Measurements from ENCODE around the gene ADAM17. TPM values are rescaled to one million over a fixed set of nuclear protein-coding genes. Genes with fewer than 3 reads are reported as not detected.

Gene ADAM17
- total and polyA plus RNA-seq, 2 of the 8 experiments (the other 6 are each of a cell fraction or from before 2014, with no cell fraction given) = 6.5 to 23.5 TPM

GRCh38 chr2:9578467-9579235, 23.0 kb upstream of the ADAM17 start:
- H3K23me2 ChIP-seq (ENCODE audit: low read depth, low read length) = no peaks in the 10 kb centered on the region
- DNase-seq (ENCODE audit: low read depth in 1 of 2, low spot score in 2 of 2) = no peak
- no peak for FAIRE-seq
- TF ChIP-seq CEBPB (IDR thresholded peaks at IDR 0.05; ENCODE audit: low read depth, low read length) = no peak
- TF ChIP-seq BACH1 (IDR thresholded peaks at IDR 0.05; ENCODE audit: low read length) = no peak
- no peak for TF ChIP-seq HDAC2 (IDR thresholded peaks at IDR 0.05; ENCODE audit: borderline replicate concordance in 1 of 2, low read depth in 2 of 2, low read length in 2 of 2)

More at GRCh38 chr2:9578467-9579235, 23.0 kb upstream of the ADAM17 start:
- CTCF ChIA-PET (ENCODE audit: partially characterized antibody) = interaction anchor here (1.2 kb wide), 1 partner anchor 12 kb away, joined by 3 read pairs; no protein-coding TSS in a partner anchor
- no peaks in the 10 kb centered on the region for H3K9me3 ChIP-seq (ENCODE audit: insufficient read depth in 2 of 2, low read depth in 1 of 2, low read length in 1 of 2)
- no peak overlapping the region for H3K4me2 ChIP-seq (ENCODE audit: insufficient read depth in 1 of 2, low read depth in 2 of 2, low read length in 2 of 2)
- H2BK120ac ChIP-seq (replicated peaks; ENCODE audit: low read depth, low read length) = no peak overlapping the region
- no peaks in the 10 kb centered on the region for H3K4me1 ChIP-seq (replicated peaks in 1 of 4; ENCODE audit: control insufficient read depth in 3 of 4, insufficient read depth in 4 of 4, low read length in 3 of 4)
- no peak overlapping the region for H3K23ac ChIP-seq (ENCODE audit: insufficient read length)
- no peak overlapping the region for H2BK15ac ChIP-seq (ENCODE audit: low read length)
- H4K8ac ChIP-seq (ENCODE audit: extremely low read depth, insufficient read depth, low read length) = no peak overlapping the region
- H3K14ac ChIP-seq (ENCODE audit: insufficient read length) = no peak overlapping the region
- WGBS, 2 experiments (ENCODE audit: extremely low coverage in 1 of 2, insufficient coverage in 1 of 2, insufficient read length in 1 of 2, insufficient replicate concordance in 2 of 2, low coverage in 1 of 2, low lambda C conversion rate in 2 of 2, missing lambda C conversion rate in 1 of 2) = 91% methylated on average over 9 of the region's 9 CpGs; no CpG with 5 or more reads in 1 of the 2 experiments
- H3K79me2 ChIP-seq (ENCODE audit: control insufficient read depth in 1 of 2, insufficient read depth in 2 of 2, low read length in 2 of 2) = no peaks in the 10 kb centered on the region
- H3K36me3 ChIP-seq (ENCODE audit: control insufficient read depth in 2 of 4, insufficient read depth in 4 of 4, low read length in 3 of 4) = peaks cover 2 to 4% (median 2%) of the 10 kb centered on the region in 4 experiments; a peak in 4 of 8 replicates
- no peak overlapping the region for H3K9ac ChIP-seq (replicated peaks in 1 of 4; ENCODE audit: extremely low read depth in 1 of 4, low read depth in 3 of 4, low read length in 3 of 4)
- H3K4me3 ChIP-seq (ENCODE audit: extremely low read depth in 1 of 4, insufficient read depth in 2 of 4, low read depth in 3 of 4, low read length in 4 of 4) = no peak overlapping the region
- H3K18ac ChIP-seq (ENCODE audit: extremely low read depth, low read length) = no peak overlapping the region
- no peak overlapping the region for H3K4ac ChIP-seq (replicated peaks; ENCODE audit: insufficient read length, low read depth, low read length)
- no peak overlapping the region for H4K5ac ChIP-seq (ENCODE audit: insufficient read length, low read depth, low read length)
- H3K56ac ChIP-seq (replicated peaks; ENCODE audit: insufficient read length, low read depth, low read length) = no peak overlapping the region
- no peak overlapping the region for H2BK20ac ChIP-seq (ENCODE audit: low read length)
- H2AK5ac ChIP-seq (ENCODE audit: low read depth, low read length) = no peak overlapping the region
- no peak overlapping the region for H2AFZ ChIP-seq (ENCODE audit: low read length)
- POLR2A ChIA-PET (ENCODE audit: partially characterized antibody) = interaction anchor here (0.8 to 5.2 kb wide), 7 partner anchors 10 to 169 kb away, joined by 3 to 26 read pairs (median 4); partner anchors contain the start of gene ADAM17
- H4K20me1 ChIP-seq (replicated peaks in 1 of 2; ENCODE audit: control insufficient read depth in 1 of 2, insufficient read depth in 2 of 2, low read length in 2 of 2) = peaks cover 0 to 2% of the 10 kb centered on the region in 2 experiments
- no peak overlapping the region for H2BK12ac ChIP-seq (ENCODE audit: low read depth, low read length)
- H4K91ac ChIP-seq (replicated peaks; ENCODE audit: insufficient read length, low read length) = no peak overlapping the region
- H3K79me1 ChIP-seq (ENCODE audit: low read depth, low read length) = no peaks in the 10 kb centered on the region
- H3K27ac ChIP-seq (ENCODE audit: low read depth, low read length) = no peak overlapping the region
- H2BK5ac ChIP-seq (ENCODE audit: low read depth, low read length) = no peak overlapping the region
- H3K27me3 ChIP-seq (replicated peaks in 1 of 4; ENCODE audit: control insufficient read depth in 3 of 4, extremely low read depth in 1 of 4, insufficient read depth in 3 of 4, low read length in 3 of 4) = no peaks in the 10 kb centered on the region

Data from H1 (cell line).